ENCODE measurements around the gene TEKT5. TPM values are rescaled to one million over a fixed set of nuclear protein-coding genes. Genes with fewer than 3 reads are reported as not detected.
"Not testable (repeated sequence)": the region's sequence is repeated elsewhere in the genome, so short reads cannot be mapped to it uniquely, and the experiment has no call there.

TEKT5 gene
- total and polyA plus RNA-seq, 2 experiments from 2014 or later = not detected

GRCh38 chr16:10682604-10683003, 12.1 kb downstream of the TEKT5 start:
- no peak overlapping the region for H3K27ac ChIP-seq
- no peaks in the 10 kb centered on the region for H3K79me2 ChIP-seq (ENCODE audit: insufficient read depth)
- H3K4me2 ChIP-seq (ENCODE audit: unreplicated experiment) = no peak overlapping the region
- H3K27me3 ChIP-seq (replicated peaks; ENCODE audit: insufficient read depth) = no peaks in the 10 kb centered on the region
- no peak for DNase-seq
- no peak overlapping the region for H2AFZ ChIP-seq
- H3K9me2 ChIP-seq (ENCODE audit: insufficient read depth) = no peaks in the 10 kb centered on the region
- WGBS, 2 experiments (ENCODE audit: low coverage in 1 of 2, low lambda C conversion rate in 2 of 2, missing lambda C conversion rate in 2 of 2) = 81 to 84% methylated on average over 7 of the region's 7 CpGs
- H3K9ac ChIP-seq = no peak overlapping the region
- H3F3A ChIP-seq (ENCODE audit: insufficient read depth) = no peaks in the 10 kb centered on the region
- H3K9me3 ChIP-seq (ENCODE audit: low read depth) = no peaks in the 10 kb centered on the region
- no peaks in the 10 kb centered on the region for H4K20me1 ChIP-seq (ENCODE audit: insufficient read depth)
- H3K4me3 ChIP-seq = no peak overlapping the region
- TF ChIP-seq EZH2 (IDR thresholded peaks at IDR 0.05; ENCODE audit: insufficient read depth, poor library complexity, severe bottlenecking) = no peak
- no peaks in the 10 kb centered on the region for H3K4me1 ChIP-seq (ENCODE audit: insufficient read depth)
- in situ Hi-C loops (cut with MboI) = no loop called here
- no peaks in the 10 kb centered on the region for H3K36me3 ChIP-seq (ENCODE audit: low read depth)

GRCh38 chr16:10681310-10682308, 13.1 kb downstream of the TEKT5 start:
- Histone ChIP-seq H3K4me2 (ENCODE audit: unreplicated experiment) (no peak overlapping the region), H3K79me2 (ENCODE audit: insufficient read depth) (no peaks in the 10 kb centered on the region), H3K9me3 (ENCODE audit: low read depth) (no peaks in the 10 kb centered on the region), H3K9ac (no peak overlapping the region), H4K20me1 (ENCODE audit: insufficient read depth) (no peaks in the 10 kb centered on the region), H3K27me3 (replicated peaks; ENCODE audit: insufficient read depth) (no peaks in the 10 kb centered on the region), H3K4me1 (ENCODE audit: insufficient read depth) (no peaks in the 10 kb centered on the region), H3K9me2 (ENCODE audit: insufficient read depth) (no peaks in the 10 kb centered on the region), H3K4me3 (no peak overlapping the region), H3K27ac (no peak overlapping the region), H3K36me3 (ENCODE audit: low read depth) (no peaks in the 10 kb centered on the region), H2AFZ (no peak overlapping the region), H3F3A (ENCODE audit: insufficient read depth) (no peaks in the 10 kb centered on the region)
- 68 to 70% methylated on average over 28 to 29 of the region's 29 CpGs for WGBS, 2 experiments (ENCODE audit: low coverage in 1 of 2, low lambda C conversion rate in 2 of 2, missing lambda C conversion rate in 2 of 2)
- in situ Hi-C loops (cut with MboI) = no loop called here
- DNase-seq = no peak
- TF ChIP-seq EZH2phosphoT487 (IDR thresholded peaks at IDR 0.05; ENCODE audit: insufficient read depth, low read depth) = no peak
- TF ChIP-seq EZH2 (IDR thresholded peaks at IDR 0.05; ENCODE audit: insufficient read depth, poor library complexity, severe bottlenecking) = no peak

- DNase-seq = no peak
- no peaks in the 10 kb centered on the region for H3K79me2 ChIP-seq (ENCODE audit: insufficient read depth)
- H3K9ac ChIP-seq = no peak overlapping the region
- H3K4me2 ChIP-seq (ENCODE audit: unreplicated experiment) = no peak overlapping the region
- no peaks in the 10 kb centered on the region for H3K4me1 ChIP-seq (ENCODE audit: insufficient read depth)
- no peaks in the 10 kb centered on the region for H3F3A ChIP-seq (ENCODE audit: insufficient read depth)
- H3K9me2 ChIP-seq (ENCODE audit: insufficient read depth) = no peaks in the 10 kb centered on the region
- no peak overlapping the region for H3K27ac ChIP-seq
- no peak for TF ChIP-seq EZH2 (IDR thresholded peaks at IDR 0.05; ENCODE audit: insufficient read depth, poor library complexity, severe bottlenecking)
- no peak for TF ChIP-seq EZH2phosphoT487 (IDR thresholded peaks at IDR 0.05; ENCODE audit: insufficient read depth, low read depth)
- no peaks in the 10 kb centered on the region for H3K27me3 ChIP-seq (replicated peaks; ENCODE audit: insufficient read depth)
- H3K36me3 ChIP-seq (ENCODE audit: low read depth) = no peaks in the 10 kb centered on the region
- no peak overlapping the region for H2AFZ ChIP-seq
- H3K9me3 ChIP-seq (ENCODE audit: low read depth) = no peaks in the 10 kb centered on the region
- in situ Hi-C loops (cut with MboI) = no loop called here
- no peaks in the 10 kb centered on the region for H4K20me1 ChIP-seq (ENCODE audit: insufficient read depth)
- no peak overlapping the region for H3K4me3 ChIP-seq
Observed at GRCh38 chr16:10679921-10680320, 14.8 kb downstream of the TEKT5 start.

GRCh38 chr16:10679441-10679840, 15.3 kb downstream of the TEKT5 start:
- H3K9ac ChIP-seq; H4K20me1 ChIP-seq (ENCODE audit: insufficient read depth); H3K4me2 ChIP-seq (ENCODE audit: unreplicated experiment); H3K9me2 ChIP-seq (ENCODE audit: insufficient read depth); H3K4me3 ChIP-seq; H3K9me3 ChIP-seq (ENCODE audit: low read depth); H3F3A ChIP-seq (ENCODE audit: insufficient read depth); H3K79me2 ChIP-seq (ENCODE audit: insufficient read depth); H3K36me3 ChIP-seq (ENCODE audit: low read depth); in situ Hi-C loops (cut with MboI); H3K27me3 ChIP-seq (replicated peaks; ENCODE audit: insufficient read depth); H3K4me1 ChIP-seq (ENCODE audit: insufficient read depth); DNase-seq; H3K27ac ChIP-seq; H2AFZ ChIP-seq: not testable (repeated sequence)
- WGBS, 2 experiments (ENCODE audit: low coverage in 1 of 2, low lambda C conversion rate in 2 of 2, missing lambda C conversion rate in 2 of 2) = 72 to 73% methylated on average over 7 of the region's 7 CpGs
